ENCODE data around the gene PDCD4. TPM values are rescaled to one million over a fixed set of nuclear protein-coding genes. Genes with fewer than 3 reads are reported as not detected.

PDCD4 gene
- total RNA-seq, 2 experiments from 2014 or later: 143 to 146 TPM

DNA sequence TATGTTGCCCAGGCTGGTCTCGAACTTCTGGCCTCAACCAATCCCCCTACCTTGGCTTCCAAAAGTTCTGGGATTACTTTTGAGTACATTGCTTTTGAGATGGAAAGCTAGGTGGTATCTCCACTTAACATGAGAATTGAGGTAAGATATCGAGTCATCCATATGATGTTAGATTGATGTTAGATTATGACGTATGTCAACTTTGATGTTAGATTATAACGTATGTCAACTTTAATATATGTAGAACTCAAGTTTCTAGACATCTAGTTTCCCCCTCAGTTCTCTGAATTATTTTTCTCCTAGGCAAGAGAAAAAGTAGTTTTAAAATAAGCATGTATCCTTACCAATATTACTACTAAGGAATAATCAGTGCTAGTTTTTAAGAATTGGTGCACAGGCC is 67.7 kb downstream of the PDCD4 start:
- H3K36me3 Mint-ChIP-seq (ENCODE audit: low read depth): peaks cover 36% of the 10 kb centered on the region
- DNase-seq: no peak
- H3K9me3 Mint-ChIP-seq: no peaks in the 10 kb centered on the region
- no peak overlapping the region for H3K4me3 Mint-ChIP-seq
- no peaks in the 10 kb centered on the region for H3K27me3 Mint-ChIP-seq (ENCODE audit: low read depth)
- intact Hi-C loops (cut with micrococcal nuclease): no loop called here
- CTCF ChIA-PET: interaction anchor here (0.7 kb wide), 1 partner anchor 150 kb away, joined by 3 read pairs; no protein-coding TSS in a partner anchor
- peaks cover 31% of the 10 kb centered on the region for H3K4me1 Mint-ChIP-seq (ENCODE audit: low read depth)
- H3K27ac Mint-ChIP-seq: no peak overlapping the region

DNA sequence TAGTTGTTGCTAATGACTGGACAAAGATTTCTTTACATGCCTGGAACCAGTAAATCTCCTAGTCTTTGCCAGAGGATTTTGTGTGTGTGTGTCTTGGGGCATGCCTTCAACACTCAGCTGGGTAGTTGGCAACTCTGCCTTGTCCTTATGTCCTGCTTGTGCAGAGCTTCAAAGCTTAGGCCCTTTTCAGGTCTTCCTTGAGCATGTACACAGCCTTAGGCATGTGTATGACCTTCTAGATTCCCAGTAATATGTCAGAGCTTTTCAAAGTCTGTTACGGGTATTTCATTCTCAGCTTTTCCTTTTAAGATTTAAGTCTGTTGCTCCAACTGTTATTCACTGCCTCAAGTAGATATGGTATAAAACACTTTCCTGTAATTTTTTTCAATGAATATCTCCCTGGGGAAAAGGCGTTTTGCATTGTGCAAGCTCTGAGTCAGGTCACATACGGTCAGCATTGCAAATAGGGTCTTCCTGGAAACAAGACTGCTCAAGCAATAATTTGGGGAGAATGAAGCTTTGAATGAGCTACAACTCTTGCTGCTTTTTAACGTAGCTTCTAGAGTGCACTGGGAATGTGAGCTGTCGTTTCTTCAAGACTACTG is 73.2 kb downstream of the PDCD4 start:
- Mint-ChIP-seq H3K27me3 (ENCODE audit: low read depth) (no peaks in the 10 kb centered on the region), H3K9me3 (peaks cover 3% of the 10 kb centered on the region), H3K27ac (no peak overlapping the region), H3K4me1 (ENCODE audit: low read depth) (peaks cover 44% of the 10 kb centered on the region), H3K4me3 (no peak overlapping the region), H3K36me3 (ENCODE audit: low read depth) (peaks cover 49% of the 10 kb centered on the region)
- intact Hi-C loops (cut with micrococcal nuclease): loop anchor here (1.0 kb wide), 1 partner anchor 8 kb away; no protein-coding TSS in a partner anchor
- CTCF ChIA-PET: interaction anchor here (0.6 to 0.9 kb wide), 4 partner anchors 13 to 277 kb away, joined by 3 to 8 read pairs (median 4); no protein-coding TSS in a partner anchor
- no peak for DNase-seq

GRCh38 chr10:110946496-110946895 is 74.8 kb downstream of the PDCD4 start:
- CTCF ChIA-PET: no interaction called here
- Mint-ChIP-seq H3K36me3 (ENCODE audit: low read depth) (peaks cover 46% of the 10 kb centered on the region), H3K9me3 (peaks cover 3% of the 10 kb centered on the region), H3K4me1 (ENCODE audit: low read depth) (peaks cover 44% of the 10 kb centered on the region), H3K27me3 (ENCODE audit: low read depth) (no peaks in the 10 kb centered on the region), H3K4me3 (no peak overlapping the region), H3K27ac (no peak overlapping the region)
- intact Hi-C loops (cut with micrococcal nuclease): no loop called here
- DNase-seq: no peak

DNA sequence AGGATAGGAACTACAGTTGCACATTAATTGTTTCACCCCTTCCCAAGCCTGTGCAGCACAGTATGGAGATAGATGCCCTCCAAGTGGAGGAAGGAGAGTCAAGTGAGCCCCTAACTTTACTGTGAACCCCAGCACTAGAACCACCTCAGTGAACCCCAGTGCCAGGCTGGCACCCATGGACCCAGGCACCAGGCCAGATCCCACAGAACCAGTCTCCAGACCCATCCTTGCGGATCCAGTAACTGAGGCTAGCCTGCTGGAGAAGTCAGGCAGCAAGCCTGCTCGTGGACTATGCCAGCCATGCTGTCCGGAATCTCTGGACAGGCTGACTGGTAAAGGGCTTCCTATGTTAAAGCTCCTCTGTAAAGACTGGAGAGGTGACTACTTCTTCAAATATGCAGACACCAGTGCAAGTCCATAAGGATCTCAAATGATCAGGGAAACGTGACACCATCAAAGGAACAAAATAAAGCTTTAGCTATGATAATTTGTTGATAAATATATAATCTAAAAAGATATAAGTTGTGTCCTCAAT is 75.4 kb downstream of the PDCD4 start:
- peaks cover 44% of the 10 kb centered on the region for H3K36me3 Mint-ChIP-seq (ENCODE audit: low read depth)

More for the DNA sequence above, 75.4 kb downstream of the PDCD4 start:
- intact Hi-C loops (cut with micrococcal nuclease): no loop called here
- H3K27ac Mint-ChIP-seq: no peak overlapping the region
- H3K4me3 Mint-ChIP-seq: no peak overlapping the region
- DNase-seq: no peak
- no peaks in the 10 kb centered on the region for H3K27me3 Mint-ChIP-seq (ENCODE audit: low read depth)
- H3K9me3 Mint-ChIP-seq: peaks cover 3% of the 10 kb centered on the region
- peaks cover 44% of the 10 kb centered on the region for H3K4me1 Mint-ChIP-seq (ENCODE audit: low read depth)
- CTCF ChIA-PET: no interaction called here

Other genes with a start within 250 kb of the PDCD4 start
- gene RBM20, start 227.6 kb upstream of the PDCD4 start, total RNA-seq: under 1 TPM; 0.40 to 0.50 TPM
- gene BBIP1, start 47.3 kb downstream of the PDCD4 start, total RNA-seq: 10 to 100 TPM; 37.2 to 42.6 TPM
- 10 to 100 TPM; 24.9 to 27.2 TPM for gene SHOC2, start 47.7 kb downstream of the PDCD4 start, total RNA-seq
- not detected for gene ADRA2A, start 205.1 kb downstream of the PDCD4 start, total RNA-seq